ENCODE data around the gene KPNA6.
"Not testable (repeated sequence)": the region's sequence is repeated elsewhere in the genome, so short reads cannot be mapped to it uniquely, and the experiment has no call there.

The KPNA6 gene

GRCh38 chr1:32077451-32077850, 30.4 kb upstream of the KPNA6 start:
- DNase-seq (ENCODE audit: low spot score): no peak
- TF ChIP-seq CTCF (IDR thresholded peaks at IDR 0.05; ENCODE audit: borderline replicate concordance, control extremely low read depth, extremely low read depth, insufficient read depth, missing control alignments): no peak
- in situ Hi-C loops (cut with MboI; ENCODE audit: low sequenced_read_pairs, unreplicated experiment): no loop called here

DNA sequence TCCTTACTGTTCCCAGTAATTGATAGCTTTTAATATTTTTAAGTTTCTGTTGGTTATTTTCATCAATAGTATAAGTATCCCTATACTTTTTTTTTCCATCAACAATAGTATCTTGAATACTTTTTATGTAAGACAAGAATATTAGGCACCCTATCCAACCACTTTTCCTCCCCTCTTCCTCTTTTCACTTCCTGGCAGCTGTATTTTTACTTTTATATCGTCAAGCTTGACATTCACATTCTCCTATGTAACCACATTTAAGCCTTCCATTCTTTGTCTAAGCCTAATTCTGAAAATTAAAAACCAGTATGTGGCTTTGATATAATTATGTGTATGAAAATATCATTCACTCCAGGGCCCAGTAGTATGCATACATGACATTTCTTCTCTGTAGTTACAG, 25.8 kb upstream of the KPNA6 start:
- in situ Hi-C loops (cut with MboI; ENCODE audit: low sequenced_read_pairs, unreplicated experiment): no loop called here
- no peak for TF ChIP-seq CTCF (IDR thresholded peaks at IDR 0.05; ENCODE audit: borderline replicate concordance, control extremely low read depth, extremely low read depth, insufficient read depth, missing control alignments)
- DNase-seq (ENCODE audit: low spot score): no peak

- in situ Hi-C loops (cut with MboI; ENCODE audit: low sequenced_read_pairs, unreplicated experiment); DNase-seq (ENCODE audit: low spot score): not testable (repeated sequence)
Measured at GRCh38 chr1:32086381-32086780, 21.5 kb upstream of the KPNA6 start.

GRCh38 chr1:32091176-32091575, 16.7 kb upstream of the KPNA6 start:
- DNase-seq (ENCODE audit: low spot score): no peak
- no peak for TF ChIP-seq CTCF (IDR thresholded peaks at IDR 0.05; ENCODE audit: borderline replicate concordance, control extremely low read depth, extremely low read depth, insufficient read depth, missing control alignments)
- in situ Hi-C loops (cut with MboI; ENCODE audit: low sequenced_read_pairs, unreplicated experiment): no loop called here

DNA sequence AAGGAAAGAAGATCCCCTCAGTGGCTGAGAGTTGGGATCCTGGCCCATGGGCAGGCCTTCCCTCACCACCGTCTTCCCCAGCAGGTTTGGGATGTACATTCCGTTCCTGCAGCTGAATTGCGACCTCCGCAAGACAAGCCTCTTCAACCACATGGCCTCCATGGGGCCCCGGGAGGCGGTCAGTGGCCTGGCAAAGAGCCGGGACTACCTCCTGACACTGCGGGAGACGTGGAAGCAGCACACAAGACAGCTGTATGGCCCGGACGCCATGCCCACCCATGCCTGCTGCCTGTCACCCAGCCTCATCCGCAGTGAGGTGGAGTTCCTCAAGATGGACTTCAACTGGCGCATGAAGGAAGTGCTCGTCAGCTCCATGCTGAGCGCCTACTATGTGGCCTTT, 16.3 kb upstream of the KPNA6 start:
- no peak for TF ChIP-seq CTCF (IDR thresholded peaks at IDR 0.05; ENCODE audit: borderline replicate concordance, control extremely low read depth, extremely low read depth, insufficient read depth, missing control alignments)
- in situ Hi-C loops (cut with MboI; ENCODE audit: low sequenced_read_pairs, unreplicated experiment): no loop called here
- no peak for DNase-seq (ENCODE audit: low spot score)

GRCh38 chr1:32094746-32095521, 12.9 kb upstream of the KPNA6 start:
- in situ Hi-C loops (cut with MboI; ENCODE audit: low sequenced_read_pairs, unreplicated experiment): no loop called here
- TF ChIP-seq CTCF (IDR thresholded peaks at IDR 0.05; ENCODE audit: borderline replicate concordance, control extremely low read depth, extremely low read depth, insufficient read depth, missing control alignments): no peak
- no peak for DNase-seq (ENCODE audit: low spot score)

DNA sequence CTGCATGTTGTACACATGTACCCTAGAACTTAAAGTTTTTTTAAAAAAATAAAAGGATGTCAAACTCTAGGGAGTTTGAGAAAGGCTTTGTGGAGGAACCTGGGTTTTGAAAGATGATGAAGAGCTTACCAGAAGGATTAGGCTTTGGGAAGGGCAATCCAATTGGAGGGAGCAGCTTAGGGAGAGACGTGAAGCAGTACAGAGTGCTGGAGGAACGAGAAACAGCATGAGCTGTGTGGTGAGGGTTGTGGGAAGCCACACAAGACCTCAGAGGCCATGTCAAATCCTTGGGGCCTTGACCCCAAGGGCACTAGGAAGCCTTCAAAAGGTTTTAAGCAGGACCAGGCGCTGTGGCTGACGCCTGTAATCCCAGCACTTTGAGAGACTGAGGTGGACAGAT, 8.4 kb upstream of the KPNA6 start:
- no peak for TF ChIP-seq CTCF (IDR thresholded peaks at IDR 0.05; ENCODE audit: borderline replicate concordance, control extremely low read depth, extremely low read depth, insufficient read depth, missing control alignments)
- in situ Hi-C loops (cut with MboI; ENCODE audit: low sequenced_read_pairs, unreplicated experiment): no loop called here
- no peak for DNase-seq (ENCODE audit: low spot score)

Measured in GM13976 (cell line).